Testis (tissue), 3 donors: ENCODE results near the gene FGF3. TPM values are rescaled to one million over a fixed set of nuclear protein-coding genes. Genes with fewer than 3 reads are reported as not detected.
A peak's percentile ranks its signal among the peaks of the same experiment; 100 is the strongest.

Experiments
- DNase-seq: peaks from one replicate; pipeline ENCODE4 v3.0.0-alpha.2; 2019
- H3K27ac ChIP-seq, 2 donors: fragments of 200-600 bp; sonication (generic); one replicate each; pipeline ENCODE4 v1.5.1; 2019
- H3K27me3 ChIP-seq: fragments of 200-600 bp; sonication (generic); one replicate; pipeline ENCODE4 v1.5.1; 2019
- H3K36me3 ChIP-seq: fragments of 200-600 bp; sonication (generic); one replicate; pipeline ENCODE4 v1.5.1; 2017; ENCODE audit warnings: low read depth; ENCODE audit errors: missing control alignments
- H3K4me1 ChIP-seq: fragments of 200-600 bp; sonication (generic); one replicate; pipeline ENCODE4 v1.5.1; 2019
- H3K4me3 ChIP-seq, 2 donors: fragments of 200-600 bp; sonication (generic); one replicate each; pipeline ENCODE4 v1.5.1; 2017 to 2019
- H3K9me3 ChIP-seq: fragments of 200-600 bp; sonication (generic); one replicate; pipeline ENCODE4 v1.5.1; 2017
- POLR2A ChIP-seq: fragments of 450-650 bp; IDR thresholded peaks from one replicate; pipeline ENCODE4 v1.6.1; 2017; ENCODE audit warnings: antibody characterized with exemption, mild to moderate bottlenecking, moderate library complexity
- WGBS, 2 donors: methylation state at CpG; one replicate each; pipeline ENCODE4 v1.1.5; 2018; 5-methylcytosine and 5-hydroxymethylcytosine counted together
- intact Hi-C: fragments of 100-400 bp; cut with DNase I; formaldehyde crosslinking; loops from one replicate; pipeline ENCODE4 v1.15.1; 2023; ENCODE audit warnings: low total_unique reads
- polyA plus RNA-seq: library from polyadenylated mRNA; stranded (reverse); fragments of 350-450 nt; fragmentation: Illumina TruSeq; extraction: RNeasy Lipid Tissue Mini Kit (QIAGEN cat#74804); gene quantifications from one replicate; pipeline ENCODE4 v1.2.3, GENCODE V29; 2014; ENCODE audit warnings: low read depth, low replicate concordance; ENCODE audit not compliant: insufficient read depth
- total RNA-seq, 2 donors: library from RNA; depleted of rRNA; stranded (reverse); fragments of >200 nt; gene quantifications; one replicate each; pipeline ENCODE4 v1.2.3, GENCODE V29; 2016
- TF ChIP-seq, protein P1 (sequence below), 3 experiments: fragments of 450-650 bp in 2 of 3; fragments of 200-600 bp in 1 of 3; sonication (generic) in 1 of 3; IDR thresholded peaks; one replicate each; pipeline ENCODE4 v1.5.1; 2016 to 2019; ENCODE audit warnings: antibody characterized with exemption in 3 of 3, mild to moderate bottlenecking in 2 of 3, moderate library complexity in 1 of 3

Gene FGF3
- total and polyA plus RNA-seq, 3 donors from 2014 or later: 0.50 TPM; not detected in 2

DNA sequence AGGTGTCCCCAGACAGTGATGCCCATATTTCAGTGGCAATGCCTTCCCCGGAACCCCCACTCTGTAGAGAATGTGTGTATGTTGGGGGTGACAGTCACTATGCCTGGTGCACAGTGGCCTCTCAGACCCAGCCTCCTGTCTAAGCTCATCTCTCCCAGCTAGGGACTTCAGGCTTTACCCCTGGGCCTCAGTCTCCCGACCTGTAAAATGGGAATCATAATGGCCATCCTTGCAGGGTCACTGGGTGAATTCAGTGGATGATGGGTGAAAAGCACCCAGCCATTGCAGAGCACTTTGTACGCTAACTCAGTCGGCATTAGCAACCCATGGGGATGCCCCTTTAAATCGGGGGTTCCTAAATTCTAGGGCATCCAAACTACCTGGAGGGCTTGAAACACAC, 18.9 kb downstream of the FGF3 start:
- intact Hi-C loops: no loop called here
- 97 to 100% methylated on average over 4 to 5 of the region's 5 CpGs for WGBS, 2 donors

DNA sequence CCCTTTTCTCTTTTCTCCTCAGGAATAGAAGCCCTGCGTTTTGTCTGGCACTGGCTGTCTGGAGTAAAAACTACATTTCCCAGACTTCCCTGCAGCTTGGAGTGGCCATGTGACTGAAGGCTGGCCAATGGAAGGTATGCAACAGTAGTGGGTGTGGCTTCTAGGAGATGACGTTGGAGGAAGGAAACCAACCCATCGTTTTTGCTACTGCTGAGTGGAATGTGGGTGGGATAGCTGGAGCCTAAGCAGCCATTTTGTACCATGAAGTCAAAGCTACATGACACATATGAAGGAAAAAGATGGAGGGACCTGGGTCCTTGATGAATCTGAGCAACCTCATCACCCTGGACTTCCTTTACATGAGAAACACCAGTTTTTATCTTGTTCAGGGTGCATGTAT, 19.6 kb downstream of the FGF3 start:
- H3K9me3 ChIP-seq: no peaks in the 10 kb centered on the region

More for the DNA sequence above, 18.9 kb downstream of the FGF3 start:
- Histone ChIP-seq H3K27me3 (no peaks in the 10 kb centered on the region), H3K4me1 (no peaks in the 10 kb centered on the region), H3K36me3 (no peaks in the 10 kb centered on the region), H3K4me3 (no peak overlapping the region), H3K9me3 (no peaks in the 10 kb centered on the region), H3K27ac (no peak overlapping the region)
- TF ChIP-seq, protein P1, sequence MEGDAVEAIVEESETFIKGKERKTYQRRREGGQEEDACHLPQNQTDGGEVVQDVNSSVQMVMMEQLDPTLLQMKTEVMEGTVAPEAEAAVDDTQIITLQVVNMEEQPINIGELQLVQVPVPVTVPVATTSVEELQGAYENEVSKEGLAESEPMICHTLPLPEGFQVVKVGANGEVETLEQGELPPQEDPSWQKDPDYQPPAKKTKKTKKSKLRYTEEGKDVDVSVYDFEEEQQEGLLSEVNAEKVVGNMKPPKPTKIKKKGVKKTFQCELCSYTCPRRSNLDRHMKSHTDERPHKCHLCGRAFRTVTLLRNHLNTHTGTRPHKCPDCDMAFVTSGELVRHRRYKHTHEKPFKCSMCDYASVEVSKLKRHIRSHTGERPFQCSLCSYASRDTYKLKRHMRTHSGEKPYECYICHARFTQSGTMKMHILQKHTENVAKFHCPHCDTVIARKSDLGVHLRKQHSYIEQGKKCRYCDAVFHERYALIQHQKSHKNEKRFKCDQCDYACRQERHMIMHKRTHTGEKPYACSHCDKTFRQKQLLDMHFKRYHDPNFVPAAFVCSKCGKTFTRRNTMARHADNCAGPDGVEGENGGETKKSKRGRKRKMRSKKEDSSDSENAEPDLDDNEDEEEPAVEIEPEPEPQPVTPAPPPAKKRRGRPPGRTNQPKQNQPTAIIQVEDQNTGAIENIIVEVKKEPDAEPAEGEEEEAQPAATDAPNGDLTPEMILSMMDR (IDR thresholded peaks at IDR 0.05): no peak
- TF ChIP-seq POLR2A: no peak
- no peak for DNase-seq

DNA sequence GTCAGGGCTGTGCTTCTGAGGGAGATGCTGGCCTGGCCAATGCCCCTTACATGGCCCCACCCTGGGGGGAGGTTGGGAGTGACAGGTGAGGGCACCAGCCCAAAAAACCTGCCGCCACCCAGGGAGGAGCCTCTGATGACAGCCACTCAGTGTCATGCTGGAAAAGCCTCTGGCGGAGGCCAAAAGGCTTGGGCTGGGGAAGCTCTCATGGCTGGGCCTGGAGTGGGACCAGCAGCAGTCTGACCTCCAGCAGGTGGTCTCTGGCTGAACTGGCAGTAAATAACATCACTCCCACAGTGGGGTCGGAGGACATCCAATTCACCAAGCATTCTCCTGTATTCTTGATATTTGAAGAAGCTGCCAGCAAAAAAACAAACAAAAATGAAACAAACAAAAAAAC, 20.1 kb downstream of the FGF3 start:
- DNase-seq: no peak
- H3K27ac ChIP-seq: no peak overlapping the region
- H3K36me3 ChIP-seq: no peaks in the 10 kb centered on the region
- 90 to 97% methylated on average over 2 to 3 of the region's 3 CpGs for WGBS, 2 donors
- no peaks in the 10 kb centered on the region for H3K4me1 ChIP-seq
- H3K4me3 ChIP-seq: no peak overlapping the region
- no peaks in the 10 kb centered on the region for H3K27me3 ChIP-seq
- no peaks in the 10 kb centered on the region for H3K9me3 ChIP-seq
- intact Hi-C loops: no loop called here
- no peak for TF ChIP-seq POLR2A
- TF ChIP-seq, protein P1 (IDR thresholded peaks at IDR 0.05): no peak

More for the DNA sequence above, 19.6 kb downstream of the FGF3 start:
- Histone ChIP-seq H3K4me3 (no peak overlapping the region), H3K36me3 (no peaks in the 10 kb centered on the region), H3K27ac (no peak overlapping the region), H3K4me1 (no peaks in the 10 kb centered on the region), H3K27me3 (no peaks in the 10 kb centered on the region)
- intact Hi-C loops: no loop called here
- DNase-seq: peak; percentile 49
- WGBS, 2 donors: 17 to 22% methylated on average over 3 of the region's 3 CpGs
- no peak for TF ChIP-seq POLR2A
- TF ChIP-seq, protein P1 (IDR thresholded peaks at IDR 0.05): no peak

DNA sequence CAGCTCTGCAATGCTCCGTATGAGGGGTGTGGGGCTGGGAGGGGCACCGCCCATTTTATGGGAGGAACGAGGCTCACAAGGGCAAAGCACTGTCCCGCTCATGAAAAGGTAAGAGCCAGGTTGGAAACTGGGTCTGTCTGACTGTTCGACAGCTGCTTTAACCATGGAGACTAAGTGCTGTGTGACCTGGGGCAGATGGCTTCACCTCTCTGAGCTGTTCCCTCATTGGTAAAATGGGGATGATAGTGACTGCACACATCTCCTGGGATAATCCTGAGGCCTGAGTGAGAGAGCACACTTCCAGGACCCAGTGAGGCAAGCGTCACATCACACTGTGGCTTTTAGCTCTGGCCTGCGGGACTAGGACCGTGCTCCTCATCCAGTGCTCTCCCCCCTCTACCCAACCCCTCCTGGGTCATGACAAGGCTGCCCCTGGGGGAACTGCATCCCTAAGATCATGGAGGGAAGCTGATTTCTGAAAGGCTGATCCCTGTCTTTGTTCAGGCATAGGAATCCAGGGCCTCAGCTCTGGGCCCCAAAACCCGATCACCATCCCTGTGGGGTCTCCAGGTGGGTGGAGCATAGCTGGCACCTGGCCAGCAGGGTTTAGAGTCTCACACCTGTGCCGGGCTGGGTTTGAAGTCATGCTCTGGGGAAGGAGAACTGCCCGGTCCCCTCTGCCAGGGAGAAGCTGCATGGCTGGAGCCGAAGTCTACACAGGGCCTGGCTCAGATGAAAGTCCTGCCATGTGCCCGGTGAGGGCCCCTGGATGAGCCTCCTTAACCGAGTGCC, 21.3 kb downstream of the FGF3 start:
- no peak for TF ChIP-seq POLR2A
- TF ChIP-seq, protein P1 (IDR thresholded peaks at IDR 0.05): no peak
- WGBS, 2 donors: 78 to 88% methylated on average over 6 to 14 of the region's 14 CpGs
- Histone ChIP-seq H3K9me3 (no peaks in the 10 kb centered on the region), H3K27me3 (no peaks in the 10 kb centered on the region), H3K27ac (no peak overlapping the region), H3K4me3 (no peak overlapping the region), H3K4me1 (no peaks in the 10 kb centered on the region), H3K36me3 (no peaks in the 10 kb centered on the region)
- intact Hi-C loops: no loop called here
- DNase-seq: no peak

DNA sequence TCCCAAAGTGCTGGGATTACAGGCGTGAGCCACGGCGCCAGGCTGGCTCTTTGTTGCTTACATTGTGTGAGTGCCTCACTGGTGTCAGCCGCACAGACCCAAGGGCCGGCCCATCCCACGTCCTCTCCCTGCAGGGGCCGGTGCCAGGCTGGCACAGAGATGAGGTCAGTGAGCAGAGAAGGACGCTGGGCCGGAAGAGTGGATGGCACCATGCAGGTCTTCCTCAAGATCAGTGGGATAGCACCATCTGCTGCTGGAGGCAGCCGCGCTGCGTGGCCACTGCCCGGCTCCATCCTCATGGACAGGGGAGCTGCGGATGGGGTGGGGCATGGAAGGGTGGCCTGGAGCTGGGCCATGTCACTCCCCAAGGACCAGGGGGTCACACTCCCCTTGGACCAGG, 22.1 kb downstream of the FGF3 start:
- no peaks in the 10 kb centered on the region for H3K4me1 ChIP-seq
- H3K36me3 ChIP-seq: no peaks in the 10 kb centered on the region
- no peak for TF ChIP-seq POLR2A
- TF ChIP-seq, protein P1 (IDR thresholded peaks at IDR 0.05): no peak
- DNase-seq: no peak
- H3K4me3 ChIP-seq: no peak overlapping the region
- no peaks in the 10 kb centered on the region for H3K27me3 ChIP-seq
- H3K9me3 ChIP-seq: no peaks in the 10 kb centered on the region
- 77 to 80% methylated on average over 1 to 14 of the region's 14 CpGs for whole genome bisulfite sequencing, 2 donors
- no peak overlapping the region for H3K27ac ChIP-seq
- intact Hi-C loops: no loop called here
